OCI-LY3 (cell line): ENCODE measurements around the gene LLGL1.
A peak's percentile ranks its signal among the peaks of the same experiment; 100 is the strongest.

Experiments
- H2AFZ ChIP-seq: fragments of 200-600, 300-600 bp; shearing (Covaris generic); 2 replicates; pipeline ENCODE4 v1.6.0; 2014; ENCODE audit warnings: antibody characterized with exemption, low read depth, low read length
- H3K27ac ChIP-seq: fragments of 200-600, 300-600 bp; sonication (generic); 2 replicates; pipeline ENCODE4 v1.5.1; 2014; ENCODE audit warnings: mild to moderate bottlenecking, low read length, moderate library complexity, mixed read lengths
- H3K27me3 ChIP-seq: fragments of 200-600, 300-600 bp; sonication (generic); 2 replicates; pipeline ENCODE4 v1.6.1; 2014; ENCODE audit warnings: low read depth, low read length, mixed read lengths
- H3K36me3 ChIP-seq: fragments of 200-600, 300-600 bp; sonication (generic); replicated peaks from 2 replicates; pipeline ENCODE3; 2014; ENCODE audit warnings: low read depth, low read length, mixed read lengths
- H3K4me1 ChIP-seq: fragments of 300-600, 200-600 bp; sonication (generic); 2 replicates; pipeline ENCODE4 v1.6.1; 2014; ENCODE audit warnings: low read length, mixed read lengths
- H3K4me2 ChIP-seq: fragments of 200-600, 300-600 bp; sonication (generic); 2 replicates; pipeline ENCODE4 v1.6.1; 2014; ENCODE audit warnings: low read length, mixed read lengths
- H3K4me3 ChIP-seq: fragments of 300-600, 200-600 bp; sonication (generic); 2 replicates; pipeline ENCODE4 v1.5.1; 2014; ENCODE audit warnings: antibody characterized with exemption, mild to moderate bottlenecking, low read length, moderate library complexity
- H3K79me2 ChIP-seq: fragments of 300-600, 200-600 bp; shearing (Covaris generic); 2 replicates; pipeline ENCODE4 v1.6.1; 2014; ENCODE audit warnings: mild to moderate bottlenecking, low read length, mixed read lengths
- H3K9ac ChIP-seq: fragments of 300-600, 200-600 bp; shearing (Covaris generic); 2 replicates; pipeline ENCODE4 v1.6.0; 2014; ENCODE audit warnings: mild to moderate bottlenecking, low read length, moderate library complexity
- H3K9me3 ChIP-seq: fragments of 200-600, 300-600 bp; shearing (Covaris generic); 2 replicates; pipeline ENCODE4 v1.6.1; 2014; ENCODE audit warnings: low read length, mixed read lengths; ENCODE audit not compliant: insufficient read depth
- H4K20me1 ChIP-seq: fragments of 200-600, 300-600 bp; sonication (generic); 2 replicates; pipeline ENCODE4 v1.6.1; 2016; ENCODE audit warnings: low read length, mixed read lengths; ENCODE audit not compliant: insufficient read depth
- EZH2phosphoT487 ChIP-seq: fragments of 200-600 bp; shearing (Covaris generic); IDR thresholded peaks from 2 replicates; pipeline ENCODE4 v1.6.1; 2018; ENCODE audit warnings: antibody characterized with exemption, mixed run types, low read depth
- TF ChIP-seq, protein P1 (sequence below): fragments of 200-600, 300-600 bp; sonication (generic); IDR thresholded peaks from 2 replicates; pipeline ENCODE4 v1.5.1; 2014; ENCODE audit warnings: antibody characterized with exemption, low read length, low read depth

Gene LLGL1

DNA sequence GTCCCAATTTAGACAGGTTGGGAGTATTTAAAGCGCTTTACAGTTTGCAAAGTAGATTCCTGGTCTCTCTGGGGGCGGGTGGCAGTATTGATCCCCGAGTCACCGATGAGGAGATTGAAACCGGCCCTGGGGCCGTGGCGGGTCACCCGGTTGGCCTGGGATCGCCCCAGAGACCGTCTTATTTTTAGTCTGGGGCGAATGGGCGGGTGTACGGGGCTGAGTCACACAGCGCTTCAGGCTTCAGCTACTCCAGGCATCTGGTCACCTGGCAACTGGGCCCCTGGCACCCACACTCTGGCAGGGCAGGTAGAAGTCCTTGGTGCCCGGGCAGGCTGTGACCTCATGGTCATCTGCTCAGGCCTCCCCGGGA lies 35.7 kb downstream of the LLGL1 start:
- Histone ChIP-seq H2AFZ (no peak overlapping the region), H3K27me3 (no peaks in the 10 kb centered on the region), H3K4me3 (peak overlapping the region; percentile 82), H3K9ac (peak overlapping the region; percentile 70), H3K27ac (peak overlapping the region; percentile 47; the same call in 1 of the 2 replicates), H3K79me2 (peaks cover 12% of the 10 kb centered on the region; the same call in 1 of the 2 replicates), H3K4me1 (peaks cover 10% of the 10 kb centered on the region), H3K36me3 (no peaks in the 10 kb centered on the region), H3K9me3 (no peaks in the 10 kb centered on the region), H3K4me2 (peak overlapping the region; percentile 63), H4K20me1 (no peaks in the 10 kb centered on the region)
- no peak for TF ChIP-seq EZH2phosphoT487
- TF ChIP-seq, protein P1, sequence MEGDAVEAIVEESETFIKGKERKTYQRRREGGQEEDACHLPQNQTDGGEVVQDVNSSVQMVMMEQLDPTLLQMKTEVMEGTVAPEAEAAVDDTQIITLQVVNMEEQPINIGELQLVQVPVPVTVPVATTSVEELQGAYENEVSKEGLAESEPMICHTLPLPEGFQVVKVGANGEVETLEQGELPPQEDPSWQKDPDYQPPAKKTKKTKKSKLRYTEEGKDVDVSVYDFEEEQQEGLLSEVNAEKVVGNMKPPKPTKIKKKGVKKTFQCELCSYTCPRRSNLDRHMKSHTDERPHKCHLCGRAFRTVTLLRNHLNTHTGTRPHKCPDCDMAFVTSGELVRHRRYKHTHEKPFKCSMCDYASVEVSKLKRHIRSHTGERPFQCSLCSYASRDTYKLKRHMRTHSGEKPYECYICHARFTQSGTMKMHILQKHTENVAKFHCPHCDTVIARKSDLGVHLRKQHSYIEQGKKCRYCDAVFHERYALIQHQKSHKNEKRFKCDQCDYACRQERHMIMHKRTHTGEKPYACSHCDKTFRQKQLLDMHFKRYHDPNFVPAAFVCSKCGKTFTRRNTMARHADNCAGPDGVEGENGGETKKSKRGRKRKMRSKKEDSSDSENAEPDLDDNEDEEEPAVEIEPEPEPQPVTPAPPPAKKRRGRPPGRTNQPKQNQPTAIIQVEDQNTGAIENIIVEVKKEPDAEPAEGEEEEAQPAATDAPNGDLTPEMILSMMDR: no peak

DNA sequence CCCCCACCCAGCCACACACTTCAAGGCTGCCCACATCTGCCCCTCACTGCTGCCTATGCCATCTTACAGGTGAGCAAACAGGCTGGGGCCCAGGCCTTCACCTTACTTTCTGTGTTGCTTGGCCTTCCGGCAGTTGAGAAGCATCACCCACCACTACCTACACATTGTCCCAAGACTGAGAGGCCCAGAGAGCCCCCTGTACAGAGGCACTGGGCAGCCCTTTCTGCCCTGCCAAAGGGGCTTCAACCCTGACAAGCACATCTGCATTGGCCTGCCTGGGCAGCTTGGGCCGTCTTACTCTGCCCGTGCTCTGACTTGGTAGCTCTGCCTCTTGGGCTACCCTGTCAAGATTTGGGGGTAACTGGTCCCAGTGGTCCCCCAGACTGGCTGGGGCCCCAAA lies 36.2 kb downstream of the LLGL1 start:
- Histone ChIP-seq H3K9me3 (no peaks in the 10 kb centered on the region), H3K27ac (no peak overlapping the region), H2AFZ (no peak overlapping the region), H3K27me3 (no peaks in the 10 kb centered on the region), H3K36me3 (no peaks in the 10 kb centered on the region), H3K79me2 (peaks cover 12% of the 10 kb centered on the region; the same call in 1 of the 2 replicates), H3K9ac (no peak overlapping the region), H3K4me3 (peak overlapping the region; percentile 82), H3K4me1 (peaks cover 10% of the 10 kb centered on the region), H3K4me2 (peak overlapping the region; percentile 63), H4K20me1 (no peaks in the 10 kb centered on the region)
- TF ChIP-seq, protein P1: no peak
- TF ChIP-seq EZH2phosphoT487: no peak

DNA sequence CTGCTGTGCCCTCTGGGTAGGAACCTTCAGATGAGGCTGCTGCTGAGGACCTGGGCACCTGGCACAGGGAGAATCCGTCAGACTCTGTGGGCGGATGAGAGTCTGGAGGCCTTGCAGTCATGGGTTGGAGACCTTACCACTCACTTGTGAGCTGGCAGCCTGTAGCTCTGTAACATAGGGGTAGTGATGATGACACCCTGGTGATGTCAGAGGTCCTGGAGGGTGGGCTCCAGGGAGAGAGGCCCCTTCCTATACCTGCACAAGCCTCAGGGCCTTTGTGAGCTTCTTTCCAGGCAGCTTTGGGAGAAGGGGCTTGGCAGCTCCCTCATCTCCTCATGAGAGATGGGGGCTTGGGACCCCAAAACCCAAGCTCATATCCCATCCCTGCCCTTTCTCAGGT lies 36.7 kb downstream of the LLGL1 start:
- H3K9ac ChIP-seq: no peak overlapping the region
- no peak overlapping the region for H3K4me2 ChIP-seq
- H3K4me3 ChIP-seq: no peak overlapping the region

DNA sequence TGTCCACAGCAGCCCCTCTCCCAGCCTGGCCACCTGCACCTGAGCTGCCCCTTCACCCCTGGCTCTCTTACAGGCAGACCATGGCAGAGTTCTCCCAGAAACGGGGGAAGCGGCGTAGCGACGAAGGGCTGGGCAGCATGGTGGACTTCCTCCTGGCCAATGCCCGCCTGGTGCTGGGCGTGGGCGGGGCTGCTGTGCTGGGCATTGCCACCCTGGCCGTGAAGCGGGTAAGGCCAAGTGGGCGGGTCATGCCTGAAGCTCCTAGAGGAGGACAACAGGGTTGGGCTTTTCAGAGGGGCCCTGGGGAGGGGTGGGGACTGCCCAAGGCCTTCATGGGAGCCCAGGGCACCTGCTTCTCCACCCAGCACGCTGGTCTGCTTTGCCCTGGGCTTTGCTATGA lies 37.2 kb downstream of the LLGL1 start:
- Histone ChIP-seq H3K27ac (no peak overlapping the region), H3K4me2 (no peak overlapping the region), H3K9me3 (no peaks in the 10 kb centered on the region), H3K27me3 (no peaks in the 10 kb centered on the region), H3K9ac (no peak overlapping the region), H3K79me2 (peaks cover 7% of the 10 kb centered on the region; the same call in 1 of the 2 replicates), H4K20me1 (no peaks in the 10 kb centered on the region), H3K4me1 (peaks cover 5% of the 10 kb centered on the region), H3K36me3 (no peaks in the 10 kb centered on the region), H2AFZ (no peak overlapping the region), H3K4me3 (no peak overlapping the region)
- TF ChIP-seq, protein P1: no peak
- no peak for TF ChIP-seq EZH2phosphoT487

More for the DNA sequence above, 36.7 kb downstream of the LLGL1 start:
- no peak overlapping the region for H3K27ac ChIP-seq
- TF ChIP-seq EZH2phosphoT487: no peak
- TF ChIP-seq, protein P1: no peak
- H2AFZ ChIP-seq: no peak overlapping the region
- peaks cover 12% of the 10 kb centered on the region; the same call in 1 of the 2 replicates for H3K79me2 ChIP-seq
- H4K20me1 ChIP-seq: no peaks in the 10 kb centered on the region
- H3K36me3 ChIP-seq: no peaks in the 10 kb centered on the region
- H3K4me1 ChIP-seq: peaks cover 8% of the 10 kb centered on the region
- H3K27me3 ChIP-seq: no peaks in the 10 kb centered on the region
- H3K9me3 ChIP-seq: no peaks in the 10 kb centered on the region
